ENCODE data around the gene CCDC117.

- TF ChIP-seq, protein P1, sequence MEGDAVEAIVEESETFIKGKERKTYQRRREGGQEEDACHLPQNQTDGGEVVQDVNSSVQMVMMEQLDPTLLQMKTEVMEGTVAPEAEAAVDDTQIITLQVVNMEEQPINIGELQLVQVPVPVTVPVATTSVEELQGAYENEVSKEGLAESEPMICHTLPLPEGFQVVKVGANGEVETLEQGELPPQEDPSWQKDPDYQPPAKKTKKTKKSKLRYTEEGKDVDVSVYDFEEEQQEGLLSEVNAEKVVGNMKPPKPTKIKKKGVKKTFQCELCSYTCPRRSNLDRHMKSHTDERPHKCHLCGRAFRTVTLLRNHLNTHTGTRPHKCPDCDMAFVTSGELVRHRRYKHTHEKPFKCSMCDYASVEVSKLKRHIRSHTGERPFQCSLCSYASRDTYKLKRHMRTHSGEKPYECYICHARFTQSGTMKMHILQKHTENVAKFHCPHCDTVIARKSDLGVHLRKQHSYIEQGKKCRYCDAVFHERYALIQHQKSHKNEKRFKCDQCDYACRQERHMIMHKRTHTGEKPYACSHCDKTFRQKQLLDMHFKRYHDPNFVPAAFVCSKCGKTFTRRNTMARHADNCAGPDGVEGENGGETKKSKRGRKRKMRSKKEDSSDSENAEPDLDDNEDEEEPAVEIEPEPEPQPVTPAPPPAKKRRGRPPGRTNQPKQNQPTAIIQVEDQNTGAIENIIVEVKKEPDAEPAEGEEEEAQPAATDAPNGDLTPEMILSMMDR (IDR thresholded peaks at IDR 0.05), result no peak
- no peak for TF ChIP-seq POLR2A (IDR thresholded peaks at IDR 0.05)
Observed at GRCh38 chr22:28822930-28823551, 50.5 kb downstream of the CCDC117 start.

Measured in right lobe of liver (tissue), 4 donors.